NOMO-1 treated with dmso at 0.1 percent for 144 hours (cell line): Measurements from ENCODE around the gene RRP1.
A peak's percentile ranks its signal among the peaks of the same experiment; 100 is the strongest.

Source experiments
- DNase-seq: peaks from one replicate; lab custom pipeline; 2025; ENCODE audit not compliant: unreplicated experiment; lab: John Stamatoyannopoulos, UW

Gene RRP1

GRCh38 chr21:43789276-43790009 is at the start of gene RRP1:
Gene RRP1 (plus strand): TSS chr21:43789577. CDS start chr21:43789630, 53 bp downstream.
- peak; percentile 76 for DNase-seq

DNA sequence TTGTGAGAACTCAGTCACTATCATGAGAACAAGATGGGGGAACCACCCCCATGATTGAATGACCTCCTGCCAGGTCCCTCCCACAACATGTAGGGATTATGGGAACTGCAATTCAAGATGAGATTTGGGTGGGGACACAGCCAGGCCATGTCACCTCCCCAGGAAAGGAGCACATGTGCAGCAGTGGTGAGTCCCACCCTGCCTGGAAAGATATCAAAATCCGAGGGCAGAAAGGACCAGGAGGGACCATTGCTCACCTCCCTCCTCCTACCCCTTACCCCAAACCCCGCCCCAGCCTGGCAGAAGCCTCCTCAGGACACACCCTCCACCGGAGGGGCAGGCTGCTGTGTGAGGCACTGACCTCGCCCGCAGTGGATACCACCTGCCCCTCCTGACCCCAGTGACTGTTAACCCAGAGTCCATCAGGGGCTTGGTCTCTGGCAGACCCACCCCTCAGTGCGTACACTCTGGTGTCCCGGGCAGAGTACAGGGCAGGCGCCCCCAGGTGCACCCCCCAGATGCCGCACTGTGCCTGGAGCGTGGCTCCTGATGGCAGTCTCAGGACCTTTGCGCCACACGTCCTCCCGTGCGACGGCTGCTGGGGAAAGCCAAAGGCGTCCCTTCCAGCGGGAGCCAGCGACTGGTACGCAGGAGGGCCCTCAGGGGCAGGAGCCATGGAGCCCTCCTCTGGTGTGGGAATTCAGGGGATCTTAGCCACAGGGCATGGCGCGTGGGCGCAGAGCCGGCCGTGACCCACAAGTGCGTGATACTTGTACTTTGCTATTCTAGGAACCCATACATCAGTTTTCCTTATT is 49.5 kb upstream of the RRP1 start:
- DNase-seq = no peak

- no peak for DNase-seq
These were observed 48.8 kb upstream of the RRP1 start for GRCh38 chr21:43740497-43741156.

GRCh38 chr21:43741423-43742096 is 47.8 kb upstream of the RRP1 start:
- DNase-seq = no peak

DNA sequence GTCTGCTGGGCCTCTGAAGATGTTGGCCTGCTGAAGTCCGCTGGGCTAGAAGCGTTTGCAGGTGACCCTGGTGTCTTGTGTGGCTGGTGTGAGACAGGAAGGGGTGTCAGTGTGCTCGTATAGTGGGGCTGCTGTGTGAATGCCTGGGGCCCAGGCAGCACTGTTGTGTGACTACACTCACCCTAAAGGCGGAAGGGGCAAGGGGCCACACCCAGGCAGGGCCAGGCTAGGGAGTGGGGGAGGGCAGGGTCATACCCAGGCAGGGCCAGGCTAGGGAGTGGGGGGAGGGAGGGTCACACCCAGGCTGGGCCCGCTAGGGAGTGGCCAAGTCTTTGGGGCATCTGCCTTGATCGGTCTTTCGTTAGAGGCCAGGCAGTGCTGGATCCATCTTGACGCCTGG is 45.4 kb upstream of the RRP1 start:
- no peak for DNase-seq

DNA sequence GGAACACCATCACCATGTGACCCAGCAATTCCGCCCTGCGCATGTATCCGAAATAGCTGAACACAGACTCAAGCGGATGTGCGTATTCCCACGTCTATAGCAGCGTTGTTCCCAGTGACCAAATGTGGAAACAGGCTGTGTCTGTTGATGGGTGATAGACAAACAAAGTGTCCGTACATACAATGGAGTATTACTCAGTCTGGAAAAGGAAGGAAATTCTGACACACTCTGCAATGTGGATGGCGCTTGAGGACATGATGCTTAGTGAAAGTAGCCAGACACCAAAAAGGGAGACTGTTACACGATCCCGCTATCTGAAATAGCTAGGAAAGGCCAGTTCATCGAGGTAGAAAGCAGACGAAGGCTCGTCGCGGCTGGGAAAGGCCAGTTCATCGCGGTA is 44.7 kb upstream of the RRP1 start:
- no peak for DNase-seq

- DNase-seq = no peak
These were observed 43.4 kb upstream of the RRP1 start for GRCh38 chr21:43745772-43746517.

- no peak for DNase-seq
These were observed 40.8 kb upstream of the RRP1 start for GRCh38 chr21:43748622-43749021.

GRCh38 chr21:43749651-43750262 is 39.6 kb upstream of the RRP1 start:
- no peak for DNase-seq

GRCh38 chr21:43750339-43751033 is 38.9 kb upstream of the RRP1 start:
- DNase-seq = no peak

DNA sequence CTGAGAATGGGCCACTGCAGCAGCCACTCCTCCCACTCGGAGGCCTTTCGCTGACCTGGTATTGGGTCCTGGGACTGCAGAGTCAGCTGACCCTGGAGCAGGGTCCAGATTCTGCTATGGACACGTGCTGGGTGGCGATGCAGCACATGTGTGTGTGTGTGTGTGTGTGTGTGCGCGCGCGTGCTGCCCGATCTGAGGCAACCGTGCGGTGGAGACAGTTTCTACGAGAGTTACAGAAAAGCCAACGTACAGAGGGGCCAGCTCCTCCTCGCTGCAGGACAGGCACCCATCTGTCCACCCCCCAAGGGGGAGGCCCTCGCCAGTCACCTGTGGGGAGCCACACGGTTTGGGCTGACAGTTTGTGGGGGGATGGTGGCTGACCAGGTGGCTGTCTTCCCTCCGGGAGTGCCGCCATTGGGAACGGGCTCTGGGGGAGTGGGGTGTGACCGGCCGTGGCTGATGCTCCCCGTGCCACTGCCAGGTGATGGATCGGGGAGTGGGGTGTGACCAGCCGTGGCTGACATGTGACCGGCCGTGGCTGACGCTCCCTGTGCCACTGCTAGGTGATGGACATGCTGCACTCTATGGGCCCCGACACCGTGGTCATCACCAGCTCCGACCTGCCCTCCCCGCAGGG is 37.3 kb upstream of the RRP1 start:
- no peak for DNase-seq

DNA sequence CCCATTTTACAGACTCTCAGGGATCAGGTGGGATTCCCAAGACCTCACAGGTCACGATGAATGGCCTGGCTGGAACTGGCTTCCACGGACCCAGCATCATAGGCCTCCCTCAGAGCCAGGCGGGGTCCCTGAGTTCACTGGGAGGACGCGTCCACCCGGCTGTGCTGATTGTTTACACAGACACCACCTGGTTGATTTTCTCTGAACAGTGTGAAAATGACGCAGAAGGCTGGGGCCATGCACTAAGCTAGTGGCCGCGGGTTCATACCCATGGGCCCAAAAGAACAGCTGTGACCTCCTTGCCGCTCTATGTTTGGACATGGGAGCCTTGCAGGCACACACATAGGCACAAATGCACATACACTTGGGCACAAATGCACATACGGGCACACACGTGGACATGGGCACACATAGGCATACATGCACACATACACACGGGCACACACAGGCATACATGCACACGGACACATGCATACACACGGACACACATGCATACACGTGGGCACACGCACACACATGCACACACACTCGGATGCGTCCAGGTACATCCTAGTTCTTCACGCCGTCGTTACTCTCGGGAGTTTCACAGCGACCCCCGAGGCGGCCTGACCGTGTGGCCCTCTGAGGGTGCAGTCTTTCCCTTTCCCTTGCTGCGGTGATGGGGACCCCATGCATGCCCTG is 36.5 kb upstream of the RRP1 start:
- DNase-seq = no peak

- no peak for DNase-seq
These were observed 36.0 kb upstream of the RRP1 start for GRCh38 chr21:43753439-43753799.

GRCh38 chr21:43754948-43755781 is 34.2 kb upstream of the RRP1 start:
- no peak for DNase-seq

DNA sequence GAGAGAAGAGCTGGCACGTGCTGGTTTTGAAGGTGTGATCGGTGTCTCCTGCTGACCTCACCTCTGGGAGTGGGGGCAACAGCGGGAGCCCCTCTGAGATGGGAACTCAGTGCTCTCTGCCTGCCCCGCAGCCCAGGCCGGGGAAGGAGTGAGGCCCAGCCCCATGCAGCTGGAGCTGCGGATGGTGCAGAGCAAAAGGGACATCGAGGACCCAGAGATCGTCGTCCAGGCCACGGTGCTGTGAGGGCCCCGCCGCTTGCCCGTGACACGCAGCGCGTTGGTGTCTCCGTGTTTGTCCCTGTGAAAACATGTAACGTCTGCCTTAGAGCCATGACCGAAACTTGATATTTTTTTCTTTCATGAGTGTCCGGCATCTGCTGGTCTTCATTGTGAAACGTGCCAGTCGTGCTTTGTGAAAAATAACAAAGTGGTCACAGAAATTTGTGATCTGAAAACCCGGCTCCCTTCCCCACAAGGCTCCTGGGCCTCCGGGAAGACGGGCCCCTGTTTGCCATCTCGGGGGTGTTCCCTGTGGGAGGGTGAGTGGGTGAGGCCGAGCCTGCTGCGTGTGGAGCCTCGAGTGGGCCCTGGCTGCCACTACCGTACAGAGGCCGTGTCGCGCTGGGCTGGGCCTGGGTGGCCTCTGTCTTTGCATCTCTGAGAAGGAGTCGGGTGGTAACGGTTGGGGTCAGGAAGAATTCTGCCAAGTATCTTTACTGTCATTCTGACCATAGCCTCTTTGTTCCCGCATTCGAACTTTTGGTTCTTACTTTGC is 33.4 kb upstream of the RRP1 start:
- DNase-seq = no peak

DNA sequence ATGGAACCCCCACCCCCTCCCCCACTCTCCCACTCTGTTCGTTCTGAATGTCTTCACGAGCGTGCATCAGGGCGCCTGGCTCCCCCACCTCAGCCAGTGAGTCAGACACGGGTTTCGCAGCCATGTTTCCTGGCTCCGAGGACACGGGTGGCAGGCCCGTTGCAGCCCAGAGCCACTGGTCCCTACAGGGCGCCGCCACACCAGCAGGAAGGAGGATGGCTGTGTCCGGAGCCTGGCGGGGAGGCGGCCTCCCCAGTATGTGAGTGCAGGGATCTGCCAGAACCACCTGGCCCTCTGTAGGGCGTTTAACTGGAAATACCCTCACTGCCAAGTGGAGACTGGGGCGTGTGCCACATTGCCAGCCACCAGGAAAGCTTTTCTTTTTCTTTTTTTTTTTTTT is 31.8 kb upstream of the RRP1 start:
- no peak for DNase-seq

DNA sequence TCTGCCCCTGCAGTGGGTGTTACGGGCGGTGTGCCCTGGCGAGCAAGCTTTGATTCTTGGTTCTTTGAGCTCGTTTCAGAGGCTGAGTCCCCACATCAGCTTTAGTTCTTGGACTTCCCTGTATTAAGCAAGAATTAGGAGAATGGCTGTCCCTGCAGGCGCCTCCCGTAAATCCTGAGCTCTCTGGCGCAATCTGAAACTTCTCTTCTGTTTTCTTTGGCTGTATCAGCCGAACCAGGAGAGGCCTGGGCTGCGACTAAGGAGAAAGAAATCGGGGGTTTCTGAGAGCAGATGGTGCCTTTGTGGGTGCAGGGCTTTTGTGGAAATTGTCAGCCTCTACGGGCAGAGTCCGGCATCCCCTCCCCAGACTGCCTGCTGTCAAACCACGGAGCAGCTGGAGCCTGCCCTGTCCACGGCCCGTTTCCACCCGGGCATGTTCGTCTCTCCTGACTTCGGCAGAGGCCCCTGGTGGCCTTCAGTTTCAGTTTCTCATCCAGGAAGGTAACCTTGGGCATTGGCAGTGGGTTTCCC is 31.2 kb upstream of the RRP1 start:
- no peak for DNase-seq
